Stimulated activated CD4-positive, alpha-beta T cell treated with anti-CD3 and anti-CD28 coated beads, Interleukin-12 subunit alpha, Interleukin-12 subunit beta, amount 100 ng/mL, for 4 hours (primary cell): Measurements from ENCODE around the gene CYP4F12.
"Not testable (repeated sequence)": the region's sequence is repeated elsewhere in the genome, so short reads cannot be mapped to it uniquely, and the experiment has no call there.

Source experiments
- DNase-seq: peaks from one replicate; pipeline ENCODE4 v3.0.0-alpha.2; 2020

Gene CYP4F12

DNA sequence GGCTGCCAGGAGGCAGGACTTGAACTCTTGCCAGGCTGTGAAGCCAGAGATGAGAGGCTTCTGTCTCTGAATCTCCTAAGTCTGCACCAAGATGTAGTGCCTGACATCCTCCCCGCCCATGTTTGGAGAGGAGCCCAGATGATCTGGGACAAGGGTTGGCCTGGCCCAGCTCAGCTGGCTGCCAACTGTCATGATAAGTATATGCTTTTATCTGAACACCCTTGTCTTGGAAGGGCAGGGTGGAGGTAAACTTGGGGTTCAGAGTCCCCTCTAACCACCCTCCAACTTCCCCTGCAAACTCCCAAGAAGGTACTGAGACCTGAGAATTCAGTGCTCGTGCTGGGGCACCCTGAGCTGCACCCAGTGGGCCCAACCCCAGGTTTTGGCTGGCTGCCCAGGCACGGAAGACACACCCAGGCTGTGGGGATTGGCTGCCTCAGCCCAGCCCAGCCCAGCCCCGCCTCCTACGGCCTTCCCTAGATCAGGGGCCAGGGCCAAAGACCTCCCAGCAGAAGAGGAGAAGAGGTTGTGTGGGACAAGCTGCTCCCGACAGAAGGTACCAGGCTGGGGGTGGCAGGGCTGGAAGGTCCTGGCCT is at the start of gene CYP4F12:
Gene CYP4F12 (plus strand): TSS at position 508 of the 596 bp plus-strand sequence. CDS start 443 bp downstream, outside the sequence.
- no peak for DNase-seq

GRCh38 chr19:15623711-15624318 is 49.1 kb upstream of the CYP4F12 start:
- no peak for DNase-seq

DNA sequence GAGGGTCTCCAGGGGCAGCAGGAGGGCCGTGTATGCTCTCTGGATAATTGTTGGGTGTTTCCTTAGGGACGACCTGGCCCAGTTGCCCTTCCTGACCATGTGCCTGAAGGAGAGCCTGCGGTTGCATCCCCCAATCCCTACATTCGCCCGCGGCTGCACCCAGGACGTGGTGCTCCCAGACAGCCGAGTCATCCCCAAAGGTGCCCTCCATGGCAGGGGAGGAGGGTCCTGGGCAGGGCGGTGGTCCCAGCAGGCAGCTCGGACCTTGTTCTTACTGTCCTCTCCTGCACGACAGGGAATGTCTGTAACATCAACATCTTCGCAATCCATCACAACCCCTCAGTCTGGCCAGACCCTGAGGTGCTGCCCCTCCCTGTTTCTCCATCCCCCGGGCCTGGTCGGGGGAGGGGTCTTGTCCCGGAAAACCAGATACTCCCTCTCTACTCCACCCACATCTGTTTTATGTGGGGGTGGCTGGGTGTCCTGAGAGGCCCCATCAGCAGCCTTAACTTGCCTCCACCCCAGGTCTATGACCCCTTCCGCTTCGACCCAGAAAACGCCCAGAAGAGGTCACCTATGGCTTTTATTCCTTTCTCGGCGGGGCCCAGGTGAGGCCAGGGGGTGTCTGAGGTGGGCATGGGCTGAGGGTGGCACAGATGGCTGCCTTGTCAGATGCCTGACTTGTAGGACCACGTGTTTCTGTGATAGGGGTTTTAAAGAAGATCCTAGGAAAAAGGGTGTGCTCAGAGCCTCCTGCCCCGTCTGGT is 44.5 kb upstream of the CYP4F12 start:
- no peak for DNase-seq

DNA sequence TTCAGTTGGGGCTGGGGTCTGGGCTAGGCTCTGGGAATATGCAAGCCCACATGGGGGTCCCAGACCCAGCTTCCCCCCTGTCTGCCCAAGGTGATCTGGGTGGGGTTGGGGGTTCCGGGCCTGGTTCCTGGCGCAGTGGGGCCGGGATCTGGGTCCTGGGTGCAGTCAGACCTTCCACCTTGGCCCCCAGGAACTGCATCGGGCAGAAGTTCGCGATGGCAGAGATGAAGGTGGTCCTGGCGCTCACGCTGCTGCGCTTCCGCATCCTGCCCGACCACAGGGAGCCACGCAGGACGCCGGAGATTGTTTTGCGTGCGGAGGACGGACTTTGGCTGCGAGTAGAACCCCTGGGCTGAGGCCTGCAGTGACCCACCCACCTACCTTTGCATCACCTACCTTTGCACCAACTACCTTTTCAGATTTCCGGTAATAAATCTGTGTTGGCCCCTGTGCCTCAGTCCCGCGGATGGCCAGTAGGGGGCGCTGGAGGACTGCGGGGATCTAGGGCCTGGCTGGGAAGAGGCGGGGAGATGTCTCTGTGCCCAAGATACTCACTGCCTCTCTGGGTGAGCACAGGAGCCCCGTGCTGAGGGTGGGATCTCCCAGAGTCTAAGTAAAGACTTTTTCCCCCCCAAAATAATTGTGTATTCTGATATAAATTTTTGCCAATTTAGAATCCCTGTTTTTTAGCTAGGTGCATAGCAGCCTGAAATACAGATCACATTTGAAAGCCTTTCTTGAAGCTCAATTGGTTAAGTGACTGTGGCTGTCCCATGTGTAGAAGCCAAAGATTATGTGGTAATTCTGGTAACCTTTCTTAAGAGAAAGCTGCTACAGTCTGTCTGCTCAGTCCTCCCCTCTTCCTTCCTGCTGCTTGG is 43.6 kb upstream of the CYP4F12 start:
- peak; percentile 90 for DNase-seq

DNA sequence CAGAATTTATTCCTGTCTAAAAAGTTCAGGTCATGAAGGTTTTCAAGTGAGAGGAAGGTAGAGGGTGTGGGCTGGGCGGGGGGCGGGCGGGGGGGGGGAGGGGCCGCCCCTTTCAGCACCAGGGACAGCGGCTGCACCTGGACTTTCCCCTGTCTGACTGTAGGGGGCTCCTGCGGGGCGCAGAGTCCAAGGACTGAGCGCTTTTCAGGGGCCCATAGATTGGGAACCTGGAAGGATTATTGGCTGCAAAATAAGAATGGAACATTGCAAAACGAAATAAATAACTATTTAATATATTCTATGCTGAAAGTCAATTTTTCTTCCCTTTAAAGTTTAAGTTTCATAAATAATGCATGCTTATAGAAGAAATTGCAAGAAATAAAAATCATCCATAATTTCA is 41.1 kb upstream of the CYP4F12 start:
- DNase-seq: no peak

- DNase-seq: no peak
Measured at GRCh38 chr19:15633082-15633835, 39.6 kb upstream of the CYP4F12 start.

- DNase-seq: no peak
Measured at GRCh38 chr19:15634105-15634504, 38.8 kb upstream of the CYP4F12 start.

DNA sequence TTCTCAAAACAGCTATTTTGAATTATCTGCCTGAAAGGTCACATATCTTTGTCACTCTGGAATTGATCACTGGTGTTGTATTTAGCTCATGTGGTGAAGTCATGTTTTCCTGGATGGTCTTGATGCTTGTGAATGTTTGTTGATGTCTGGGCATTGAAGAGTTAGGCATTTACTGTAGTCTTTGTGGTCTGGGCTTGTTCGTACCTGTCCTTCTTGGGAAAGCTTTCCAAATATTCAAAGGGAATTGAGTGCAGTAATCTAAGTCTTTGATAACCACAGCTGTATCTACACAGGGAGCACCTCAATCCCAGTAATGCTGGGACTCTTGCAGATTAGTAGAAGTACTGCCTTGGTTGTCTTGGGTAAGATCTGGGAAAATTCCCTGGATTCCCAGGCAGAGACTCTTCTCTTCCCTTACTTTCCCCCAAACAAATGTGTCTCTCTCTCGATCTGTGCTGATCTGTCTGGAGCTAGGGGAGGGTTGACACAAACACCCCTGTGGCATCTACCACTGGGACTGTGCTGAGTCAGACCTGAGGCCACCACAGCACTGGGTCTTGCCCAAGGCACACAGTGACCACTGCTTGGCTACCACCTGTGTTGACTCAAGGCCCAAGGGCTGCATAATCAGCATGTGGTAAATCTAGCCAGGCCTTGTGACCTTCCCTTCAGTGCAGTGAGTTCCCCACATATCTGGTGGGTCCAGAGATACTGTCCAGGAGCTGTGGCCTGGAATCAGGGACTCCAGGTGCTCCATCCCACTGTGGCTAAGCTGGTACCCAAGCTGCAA is 37.7 kb upstream of the CYP4F12 start:
- DNase-seq: no peak

GRCh38 chr19:15636026-15636425 is 36.9 kb upstream of the CYP4F12 start:
- no peak for DNase-seq

DNA sequence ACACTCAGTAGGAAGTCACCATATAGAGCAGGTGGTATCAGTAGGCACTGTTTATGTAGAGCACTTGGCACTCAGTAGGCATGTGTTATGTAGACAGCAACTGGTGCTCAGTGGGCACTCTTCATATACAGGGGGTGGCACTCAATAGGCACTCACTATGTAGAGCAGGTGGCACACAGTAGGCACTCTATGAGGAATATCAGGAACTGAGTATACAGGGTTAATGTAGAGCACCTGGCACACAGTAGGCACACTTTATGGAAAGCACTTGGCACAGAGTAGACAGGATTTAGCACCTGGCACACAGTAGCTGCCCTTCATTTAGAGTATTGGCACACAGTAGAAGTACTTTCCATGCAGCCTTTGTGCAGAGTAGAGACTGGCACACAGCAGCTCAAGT is 33.3 kb upstream of the CYP4F12 start:
- no peak for DNase-seq

DNA sequence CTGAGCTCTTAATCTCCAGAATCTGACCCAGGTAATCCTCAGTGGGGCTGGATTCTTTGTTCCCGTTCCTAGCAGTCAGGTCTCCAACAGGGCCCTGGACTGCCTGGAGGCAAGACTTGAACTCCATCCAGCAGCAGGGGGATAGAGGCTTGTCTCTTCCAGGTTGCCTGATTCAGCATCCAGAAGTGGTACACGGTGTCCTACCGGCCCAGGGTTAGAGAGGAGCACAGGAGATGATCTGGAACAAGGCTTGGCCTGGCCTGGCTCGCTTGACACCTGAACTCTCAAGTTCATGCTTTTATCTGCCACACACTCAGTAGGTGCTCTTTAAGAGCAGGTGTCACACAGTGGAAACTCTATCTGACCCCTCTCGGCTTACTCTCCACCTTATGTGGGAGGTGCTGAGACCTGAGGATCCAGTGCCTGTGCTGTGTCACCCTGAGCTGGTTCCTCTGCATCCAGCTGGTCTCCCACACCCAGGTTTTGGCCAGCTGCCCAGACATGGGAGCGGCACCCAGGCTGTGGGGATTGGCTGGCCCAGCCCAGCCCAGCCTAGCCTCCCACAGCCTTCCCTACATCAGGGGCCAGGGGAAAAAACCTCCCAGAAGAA is 32.5 kb upstream of the CYP4F12 start, which contains the start of gene CYP4F3:
Gene CYP4F3 (plus strand): TSS at position 604 of the 610 bp plus-strand sequence. CDS start 519 bp downstream, outside the sequence.
- no peak for DNase-seq

DNA sequence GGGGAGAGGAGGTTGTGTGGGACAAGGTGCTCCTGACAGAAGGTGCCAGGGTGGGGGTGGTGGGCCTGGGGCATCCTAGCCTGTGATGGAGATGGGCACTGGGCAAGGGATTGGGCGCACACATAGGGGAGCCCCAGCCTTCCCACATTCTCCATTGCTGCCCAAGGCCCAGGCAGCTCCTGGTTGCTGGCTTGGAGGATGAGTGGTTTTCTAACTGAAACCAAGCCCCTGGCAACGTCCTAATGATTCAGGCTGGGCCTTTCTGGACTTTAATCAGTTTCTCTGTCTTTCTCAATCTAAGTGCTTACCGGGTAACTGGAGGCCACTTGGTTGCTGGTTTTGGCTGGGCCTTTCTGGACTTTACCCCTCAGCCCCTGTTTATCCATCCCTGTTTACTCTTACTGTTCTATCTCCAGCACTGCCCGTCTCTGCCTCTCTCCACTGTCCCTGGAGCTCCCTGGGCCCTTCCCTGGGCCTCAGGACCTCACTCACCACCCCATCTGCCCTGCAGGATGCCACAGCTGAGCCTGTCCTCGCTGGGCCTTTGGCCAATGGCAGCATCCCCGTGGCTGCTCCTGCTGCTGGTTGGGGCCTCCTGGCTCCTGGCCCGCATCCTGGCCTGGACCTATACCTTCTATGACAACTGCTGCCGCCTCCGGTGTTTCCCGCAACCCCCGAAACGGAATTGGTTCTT is 31.8 kb upstream of the CYP4F12 start:
- no peak for DNase-seq

GRCh38 chr19:15641901-15642491 is 30.9 kb upstream of the CYP4F12 start:
- no peak for DNase-seq

DNA sequence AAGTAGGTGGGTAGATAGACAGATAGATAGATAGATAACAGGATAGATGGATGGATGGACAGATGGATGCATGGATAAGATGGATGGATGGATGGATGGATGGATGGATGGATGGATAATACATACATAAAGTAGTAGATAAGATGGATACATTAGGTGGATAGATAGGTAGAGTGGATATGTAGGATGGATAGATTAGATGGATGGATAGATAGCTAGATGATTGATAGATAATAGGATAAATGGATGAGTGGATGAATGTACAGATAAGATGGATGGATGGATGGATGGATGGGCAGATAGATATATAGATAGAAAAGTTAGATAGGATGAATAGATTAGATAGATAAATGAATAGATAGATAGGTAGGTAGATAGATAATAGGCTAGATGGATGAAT is 30.1 kb upstream of the CYP4F12 start:
- DNase-seq: no peak

DNA sequence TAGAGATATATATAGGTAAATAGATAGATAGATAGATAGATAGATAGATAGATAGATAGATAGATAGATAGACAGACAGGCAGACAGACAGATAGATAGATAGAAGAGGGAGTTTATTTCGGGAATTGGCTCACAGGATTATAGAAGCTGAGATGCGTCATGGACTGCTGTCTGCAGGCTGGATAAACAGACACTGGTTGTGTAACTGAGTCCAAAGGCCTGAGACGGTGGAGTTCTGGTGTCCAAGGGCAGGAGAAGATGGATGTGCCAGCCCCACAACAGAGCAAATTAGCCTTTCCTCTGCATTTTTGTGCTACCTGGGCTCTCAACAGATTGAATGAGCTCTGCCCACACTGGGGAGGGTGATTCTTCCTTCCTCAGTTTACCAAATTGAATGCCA is 29.5 kb upstream of the CYP4F12 start:
- DNase-seq: no peak

DNA sequence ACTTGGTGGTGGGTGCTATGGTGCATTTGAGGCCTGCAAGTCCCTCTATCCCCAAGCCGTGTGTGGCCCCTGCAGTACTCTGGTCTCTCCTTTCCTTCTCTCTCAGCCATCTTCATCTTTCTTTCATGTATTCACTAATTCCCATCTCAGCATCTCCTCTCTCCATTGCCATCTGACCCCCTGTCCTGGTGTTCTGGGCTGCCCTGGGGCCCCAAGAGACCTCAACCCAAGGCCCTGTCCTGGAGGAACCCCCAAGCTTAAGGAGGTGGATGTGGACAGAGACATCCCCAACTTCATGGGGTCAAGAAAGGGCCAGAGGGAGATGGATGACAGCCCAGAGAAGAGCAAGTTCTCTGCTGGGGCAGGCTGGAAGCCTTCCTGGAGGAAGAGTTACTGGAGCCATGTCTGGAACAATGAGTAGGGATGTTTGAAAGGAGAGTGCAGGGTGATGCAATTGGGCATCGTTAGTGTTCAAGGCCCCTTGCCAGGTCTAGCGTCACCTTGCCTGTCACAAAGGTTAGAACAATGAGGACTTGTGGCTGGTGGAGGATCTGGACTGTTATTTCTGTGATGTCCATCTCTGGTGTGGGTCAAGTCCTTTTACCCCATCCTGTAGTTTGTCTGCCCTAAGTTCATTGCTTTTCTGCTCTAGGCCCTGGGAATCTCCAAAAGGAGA is 28.7 kb upstream of the CYP4F12 start:
- no peak for DNase-seq

DNA sequence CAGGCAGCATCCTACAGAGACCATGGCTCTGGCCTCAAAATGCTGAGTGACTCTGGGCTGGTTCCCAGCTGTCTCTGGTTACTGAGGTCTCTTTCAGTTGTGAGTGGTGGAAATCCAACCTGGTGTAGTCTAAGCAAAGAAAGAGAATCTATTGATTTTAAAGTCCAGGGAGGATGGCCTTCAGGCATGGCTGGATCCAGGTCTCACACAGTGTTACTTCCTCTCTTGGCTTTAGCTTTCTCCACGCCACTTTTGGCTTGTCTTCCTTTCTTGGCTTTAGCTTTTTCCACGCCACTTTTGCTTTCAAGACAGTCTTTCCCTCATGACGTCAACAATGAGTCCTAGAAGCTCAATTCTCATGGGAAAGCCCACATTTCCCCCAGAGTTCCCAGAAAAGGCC is 28.1 kb upstream of the CYP4F12 start:
- no peak for DNase-seq

DNA sequence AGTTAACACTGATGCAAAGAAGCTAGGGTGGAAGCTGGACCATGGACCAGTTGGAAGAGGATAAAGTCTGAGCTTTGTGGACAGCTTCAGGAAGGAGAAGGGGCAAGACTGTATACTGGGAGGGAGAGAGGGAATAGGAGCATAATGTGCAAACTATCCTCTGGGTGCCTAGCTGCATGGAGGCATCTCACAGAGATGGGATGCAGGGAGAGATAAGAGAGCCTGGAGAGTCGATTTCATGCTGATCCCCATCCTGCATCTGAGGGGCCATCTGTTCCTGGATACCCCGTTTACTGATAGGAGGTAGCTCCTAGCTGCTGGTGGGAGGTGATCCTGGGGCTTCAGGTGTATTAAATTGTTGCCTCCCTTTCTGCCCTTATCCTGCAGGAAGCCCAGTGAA is 23.4 kb upstream of the CYP4F12 start:
- no peak for DNase-seq

- DNase-seq: not testable (repeated sequence)
Measured at GRCh38 chr19:15650123-15650522, 22.8 kb upstream of the CYP4F12 start.
